Muscle of back (tissue), 13 donors: Measurements from ENCODE around the gene IMPDH1. TPM values are rescaled to one million over a fixed set of nuclear protein-coding genes. Genes with fewer than 3 reads are reported as not detected.
"Not testable (repeated sequence)": the region's sequence is repeated elsewhere in the genome, so short reads cannot be mapped to it uniquely, and the experiment has no call there.

Experiments used
- DNase-seq, 3 donors: peaks; one replicate each; pipeline versions ENCODE4 v3.0.0 to v3.0.0-alpha.2; 2013
- long read RNA-seq, 9 donors: transcript quantifications; one replicate each; lab custom pipeline, GENCODE V29; 2026
- polyA plus RNA-seq, 10 donors: library from polyadenylated mRNA; unstranded; fragments of 120-200 nt; gene quantifications; one replicate each; pipeline ENCODE4 v1.2.1, GENCODE V29; 2013; ENCODE audit not compliant: insufficient read length in 10 of 10

Gene IMPDH1
- polyA plus RNA-seq, result 10 to 100 TPM; 17.3 to 25.5 (median 20.8) TPM
- long read RNA-seq, donor 1, result 0 reads
- long read RNA-seq, donor 2, result 0 reads
- long read RNA-seq, donor 3, result 0 reads
- long read RNA-seq, donor 4, result 0 reads
- long read RNA-seq, donor 5, result 0 reads
- long read RNA-seq, donor 6, partial matches to known transcripts, result 0 of 1 reads
- long read RNA-seq, donor 6, other reads (novel, unspliced or antisense), result 0 of 1 reads
- long read RNA-seq, donor 7, partial matches to known transcripts, result 0 of 1 reads
- long read RNA-seq, donor 7, other reads (novel, unspliced or antisense), result 0 of 1 reads
- long read RNA-seq, donor 8, partial matches to known transcripts, result 0 of 1 reads
- long read RNA-seq, donor 8, other reads (novel, unspliced or antisense), result 0 of 1 reads
- long read RNA-seq, donor 9, result 0 reads

- peak; percentile 70 to 90 (median 78) for DNase-seq
Measured at GRCh38 chr7:128409596-128410450, at the start of gene IMPDH1. Gene IMPDH1, minus strand, starts transcription at chr7:128409982. Its CDS starts 81 bp downstream, at chr7:128409901.

GRCh38 chr7:128459394-128459878 lies 49.7 kb upstream of the IMPDH1 start:
- peak; percentile 35 to 62 (median 47) for DNase-seq

DNA sequence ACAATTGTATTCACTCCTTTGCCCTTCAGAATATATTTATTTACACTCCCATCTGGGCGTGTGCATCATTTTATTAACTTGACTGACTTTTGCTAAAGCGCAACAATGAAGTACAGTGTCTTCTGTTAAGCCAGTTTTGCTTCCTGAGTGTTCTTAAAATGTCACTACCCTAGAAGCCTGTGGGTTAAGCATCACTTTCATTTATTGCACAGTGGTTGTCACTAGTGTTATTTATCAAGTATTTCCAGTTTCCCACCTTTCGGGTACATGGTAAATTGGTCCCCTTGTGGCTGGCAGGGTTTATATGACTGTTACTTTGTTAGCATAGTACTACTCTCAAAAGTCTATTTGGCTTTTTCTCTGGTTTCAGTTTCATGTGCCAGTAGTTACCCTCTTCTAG lies 49.2 kb upstream of the IMPDH1 start:
- DNase-seq, result no peak

DNA sequence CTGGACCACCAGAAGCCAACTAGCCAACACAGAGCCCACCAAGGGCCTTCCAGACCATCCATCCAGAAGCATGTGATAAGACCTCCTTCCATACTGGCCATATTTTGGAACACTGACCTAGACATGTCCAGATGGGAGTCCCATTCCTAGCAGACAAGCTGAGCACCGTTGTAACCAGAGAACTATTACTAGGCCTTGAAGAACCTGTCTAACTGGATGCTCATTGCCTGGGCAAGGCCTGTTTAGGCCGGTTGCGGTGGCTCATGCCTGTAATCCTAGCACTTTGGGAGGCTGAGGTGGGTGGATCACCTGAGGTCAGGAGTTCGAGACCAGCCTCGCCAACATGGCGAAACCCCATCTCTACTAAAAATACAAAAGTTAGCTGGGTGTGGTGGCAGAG lies 47.6 kb upstream of the IMPDH1 start:
- DNase-seq, result not testable (repeated sequence)

- peak in 1 of 3 donors; percentile 10 for DNase-seq
Measured at GRCh38 chr7:128456255-128456725, 46.5 kb upstream of the IMPDH1 start.

GRCh38 chr7:128455543-128456254 lies 45.9 kb upstream of the IMPDH1 start, which contains the start of gene HILPDA:
Gene HILPDA, plus strand, starts transcription at chr7:128455878. Its CDS starts 1,391 bp downstream, at chr7:128457269.
- DNase-seq, result peak; percentile 93 to 97 (median 96)

- peak in 1 of 3 donors; percentile 35 for DNase-seq
Measured at GRCh38 chr7:128454808-128455542, 45.2 kb upstream of the IMPDH1 start.

GRCh38 chr7:128453836-128454804 lies 44.3 kb upstream of the IMPDH1 start:
- peak; percentile 87 to 97 (median 92) for DNase-seq

GRCh38 chr7:128452552-128452951 lies 42.8 kb upstream of the IMPDH1 start:
- DNase-seq, result no peak

- DNase-seq, result no peak
Measured at GRCh38 chr7:128450913-128451312, 41.1 kb upstream of the IMPDH1 start.

- DNase-seq, result no peak
Measured at GRCh38 chr7:128450409-128450808, 40.6 kb upstream of the IMPDH1 start.

DNA sequence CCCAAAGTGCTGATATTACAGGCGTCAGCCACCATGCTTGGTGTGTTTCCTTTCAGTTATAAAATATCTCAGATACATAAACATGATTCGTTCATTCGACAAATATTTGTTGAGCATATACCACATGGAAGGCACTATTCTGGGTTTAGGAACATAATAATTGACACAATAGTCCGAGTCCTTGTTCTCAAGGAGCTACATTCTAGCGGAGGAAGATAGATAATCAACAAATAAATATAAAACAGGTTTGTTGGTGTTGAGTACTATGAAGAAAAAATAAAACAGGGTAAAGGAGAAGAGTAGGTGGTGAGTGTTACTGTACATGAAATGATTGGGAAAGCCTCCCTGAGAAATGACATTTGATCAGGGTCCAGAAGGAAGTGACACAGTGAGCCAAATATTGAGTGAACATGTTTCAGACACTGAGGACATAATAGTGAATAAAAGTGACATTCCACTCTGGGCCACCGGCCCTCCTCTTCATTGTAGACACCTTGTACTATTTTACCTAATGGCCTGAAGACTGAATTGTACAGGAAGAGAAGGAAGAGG lies 39.0 kb upstream of the IMPDH1 start:
- no peak for DNase-seq

GRCh38 chr7:128447941-128448564 lies 38.3 kb upstream of the IMPDH1 start:
- DNase-seq, result no peak

DNA sequence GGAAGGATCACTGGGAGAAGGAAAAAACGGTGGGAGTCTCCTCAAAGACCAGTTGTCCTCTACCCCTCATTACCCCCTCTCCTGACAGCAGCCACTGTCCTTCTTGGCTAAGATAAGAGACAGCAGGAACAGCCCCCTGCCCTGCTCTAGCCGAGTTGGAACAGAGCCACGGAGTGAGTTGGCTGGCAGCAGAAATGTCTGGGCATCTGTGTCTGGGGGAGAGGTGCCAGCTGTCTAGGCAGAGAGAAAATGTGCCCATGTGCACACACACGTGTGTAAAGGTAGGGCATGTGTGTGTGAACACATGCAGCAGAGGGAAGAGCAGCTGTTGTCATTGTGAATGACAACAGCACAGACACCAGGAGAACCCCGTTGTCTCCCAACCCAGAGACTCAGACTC lies 36.5 kb upstream of the IMPDH1 start:
- peak; percentile 24 to 41 (median 39) for DNase-seq

DNA sequence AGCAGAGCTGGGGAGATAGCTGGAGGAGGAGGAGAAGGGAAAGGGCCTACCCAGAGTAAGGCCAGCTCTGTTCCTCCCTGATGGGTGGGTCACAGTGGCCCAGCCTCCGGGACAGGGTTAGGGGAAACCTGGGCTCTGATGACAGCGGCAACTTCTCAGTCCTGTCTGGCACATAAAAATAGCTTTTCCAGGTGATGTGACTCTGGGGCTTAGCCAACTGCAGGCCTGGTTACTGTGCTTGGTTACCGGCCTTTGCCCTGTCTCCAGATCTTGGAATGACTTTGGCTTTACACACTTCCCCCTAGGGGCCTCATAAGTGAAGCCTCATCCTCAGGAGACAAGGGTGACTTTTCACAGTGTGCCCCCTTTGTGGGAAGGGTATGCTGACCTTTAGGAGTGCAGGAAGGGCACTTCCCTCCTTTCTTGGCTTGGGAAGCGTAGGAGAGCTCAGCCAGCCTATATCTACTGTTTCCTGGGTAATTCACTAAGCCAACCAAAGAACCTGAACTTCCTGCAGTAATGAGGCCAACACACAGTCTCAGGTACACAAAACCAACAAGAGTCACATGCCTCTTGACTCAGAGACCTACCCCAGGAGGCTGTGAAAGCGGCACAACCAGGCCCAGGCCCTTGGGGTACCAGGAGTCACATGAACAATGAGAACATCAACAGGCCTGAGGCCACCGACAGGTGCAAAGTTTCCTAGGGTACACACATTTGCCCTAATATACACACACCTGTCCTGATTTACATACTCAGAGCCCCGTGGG lies 34.2 kb upstream of the IMPDH1 start:
- no peak for DNase-seq

DNA sequence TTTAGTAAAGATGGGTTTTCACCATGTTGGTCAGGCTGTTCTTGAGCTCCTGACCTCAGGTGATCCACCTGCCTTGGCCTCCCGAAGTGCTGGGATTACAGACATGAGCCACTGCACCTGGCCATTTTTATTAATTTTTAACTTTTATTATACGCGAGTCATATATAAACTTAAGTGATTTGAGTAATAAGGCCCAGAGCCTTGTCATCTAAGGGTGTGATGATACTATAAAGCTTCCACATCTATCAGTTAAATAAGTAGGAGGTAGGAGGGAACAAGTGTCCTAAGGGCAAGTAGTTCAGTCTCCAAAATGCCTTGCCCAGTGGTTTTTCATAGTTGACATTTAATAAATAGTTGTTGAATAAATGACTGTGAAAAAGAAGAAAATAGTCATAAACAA lies 32.6 kb upstream of the IMPDH1 start:
- DNase-seq, result no peak

- DNase-seq, result no peak
Measured at GRCh38 chr7:128437426-128438332, 27.9 kb upstream of the IMPDH1 start.
